K562 (cell line): Measurements from ENCODE around the gene PGPEP1. TPM values are rescaled to one million over a fixed set of nuclear protein-coding genes. Genes with fewer than 3 reads are reported as not detected.

ENCODE experiments used
- CEBPG ChIP-seq, 3 experiments: fragments of 200-800 bp in 1 of 3; sonication (Bioruptor generic) in 1 of 3; sonication (generic) in 1 of 3; formaldehyde crosslinking in 1 of 3; IDR thresholded peaks in 2 of 3; conservative IDR thresholded peaks in 1 of 3; 2 replicates each; pipeline versions ENCODE4 v1.6.1 to v1.8.0; 2016 to 2022; ENCODE audit warnings: missing compliant biosample characterization in 2 of 3, missing genetic modification characterization in 2 of 3, mild to moderate bottlenecking in 1 of 3, missing genetic modification reagents in 1 of 3
- ELF1 ChIP-seq: fragments of 200-800 bp; sonication (Bioruptor generic); IDR thresholded peaks from 2 replicates; pipeline ENCODE4 v1.6.1; 2016; ENCODE audit warnings: missing genetic modification characterization, missing compliant biosample characterization
- ERF ChIP-seq: fragments of 450-650 bp; formaldehyde crosslinking; IDR thresholded peaks from 2 replicates; pipeline ENCODE4 v1.4.0; 2020; ENCODE audit warnings: mild to moderate bottlenecking, mixed read lengths
- ETV6 ChIP-seq, 3 experiments: fragments of 150-350 bp in 1 of 3; sonication (generic) in 1 of 3; formaldehyde crosslinking in 1 of 3; IDR thresholded peaks; 2 replicates each; pipeline versions ENCODE4 v1.6.1 to v1.8.0; 2014 to 2022; ENCODE audit warnings: borderline replicate concordance in 2 of 3, low read depth in 2 of 3, antibody characterized with exemption in 1 of 3, low read length in 1 of 3, mild to moderate bottlenecking in 1 of 3, missing genetic modification reagents in 1 of 3
- EWSR1 ChIP-seq: fragments of 450-650 bp; IDR thresholded peaks from 2 replicates; pipeline ENCODE4 v1.6.1; 2018; ENCODE audit warnings: borderline replicate concordance, mild to moderate bottlenecking, low read depth, moderate library complexity; ENCODE audit not compliant: partially characterized antibody
- FOXM1 ChIP-seq, 2 experiments: fragments of 450-650 bp in 1 of 2; sonication (generic) in 1 of 2; formaldehyde crosslinking in 1 of 2; IDR thresholded peaks; 2 replicates each; pipeline versions ENCODE4 v1.6.1 to v1.9.0; 2017 to 2022; ENCODE audit warnings: low read depth in 2 of 2, mild to moderate bottlenecking in 2 of 2, missing genetic modification reagents in 1 of 2, moderate library complexity in 1 of 2
- FOXP1 ChIP-seq: sonication (generic); formaldehyde crosslinking; IDR thresholded peaks from 2 replicates; pipeline ENCODE4 v1.8.0; 2022; ENCODE audit warnings: mild to moderate bottlenecking, missing genetic modification reagents
- HDAC3 ChIP-seq: fragments of 450-650 bp; IDR thresholded peaks from 2 replicates; pipeline ENCODE4 v1.6.1; 2018; ENCODE audit warnings: borderline replicate concordance, mild to moderate bottlenecking, moderate library complexity; ENCODE audit not compliant: partially characterized antibody
- JUN ChIP-seq, 2 experiments: sonication (generic) in 1 of 2; formaldehyde crosslinking in 1 of 2; IDR thresholded peaks; 2 replicates each; pipeline versions ENCODE4 v1.6.1 to v1.8.0; 2012 to 2022; ENCODE audit warnings: borderline replicate concordance in 2 of 2, mild to moderate bottlenecking in 2 of 2, improper control_type of control experiment in 1 of 2, low read depth in 1 of 2, low read length in 1 of 2, missing genetic modification reagents in 1 of 2
- MXI1 ChIP-seq: IDR thresholded peaks from 2 replicates; pipeline ENCODE4 v1.6.1; 2011; ENCODE audit warnings: low read depth, mild to moderate bottlenecking, improper control_type of control experiment, low read length
- NFRKB ChIP-seq: fragments of 450-650 bp; IDR thresholded peaks from 2 replicates; pipeline ENCODE4 v1.6.1; 2016; ENCODE audit warnings: low read depth
- RBM25 ChIP-seq: fragments of 200-400 bp; formaldehyde crosslinking; IDR thresholded peaks from 2 replicates; pipeline ENCODE4 v1.6.1; 2018; ENCODE audit warnings: low read length, low read depth, moderate library complexity; ENCODE audit not compliant: severe bottlenecking
- SMARCE1 ChIP-seq: fragments of 450-650 bp; IDR thresholded peaks from 2 replicates; pipeline ENCODE4 v1.7.1; 2016; ENCODE audit warnings: mild to moderate bottlenecking
- TOE1 ChIP-seq, 2 experiments: fragments of 450-650 bp in 1 of 2; sonication (generic) in 1 of 2; formaldehyde crosslinking in 1 of 2; IDR thresholded peaks; 2 replicates each; pipeline versions ENCODE4 v1.7.1 to v1.8.0; 2016 to 2022; ENCODE audit warnings: borderline replicate concordance in 2 of 2, mild to moderate bottlenecking in 2 of 2, antibody characterized with exemption in 1 of 2, inconsistent platforms in 1 of 2, low read depth in 1 of 2, missing genetic modification reagents in 1 of 2, moderate library complexity in 1 of 2
- ZBED1 ChIP-seq: IDR thresholded peaks from 2 replicates; pipeline ENCODE4 v1.6.1; 2014
- ZFP36 ChIP-seq: fragments of 150-350 bp; IDR thresholded peaks from 2 replicates; pipeline ENCODE4 v1.6.1; 2018; ENCODE audit warnings: low read length, low read depth; ENCODE audit not compliant: partially characterized antibody
- polyA plus RNA-seq, 8 experiments: library from polyadenylated mRNA; depleted of rRNA in 4 of 8; stranded (reverse) in 5 of 8; unstranded in 3 of 8; fragments of >200 nt; fragmentation: Nextera tagmentation in 2 of 8; fragmentation: Illumina TruSeq in 1 of 8; extraction: Ambion mirVana in 2 of 8; extraction: Trizol in 1 of 8; gene quantifications; 2 replicates each; pipeline versions ENCODE4 v1.2.1 to v1.2.3, GENCODE V29; 2011 to 2014; ENCODE audit warnings: inconsistent platforms in 1 of 8, missing spikeins in 1 of 8
- total RNA-seq, 7 experiments: library from RNA; depleted of rRNA in 6 of 7; stranded (reverse); fragments of >200 nt in 6 of 7; fragmentation: Illumina TruSeq in 2 of 7; extraction: Trizol in 2 of 7; gene quantifications; 2 replicates each; pipeline versions ENCODE4 v1.2.1 to v1.2.3, GENCODE V29; 2011 to 2021; ENCODE audit warnings: low replicate concordance in 1 of 7
- TF ChIP-seq, protein P1 (sequence below): fragments of 200-800 bp; sonication (Bioruptor generic); IDR thresholded peaks from 2 replicates; pipeline ENCODE4 v1.6.1; 2017; ENCODE audit warnings: missing genetic modification characterization, missing compliant biosample characterization
- TF ChIP-seq, protein P2 (sequence below): fragments of 450-650 bp; IDR thresholded peaks from one replicate; pipeline ENCODE4 v1.6.1; 2018; ENCODE audit warnings: mild to moderate bottlenecking, moderate library complexity; ENCODE audit not compliant: partially characterized antibody
- TF ChIP-seq, protein P3 (sequence below): fragments of 450-650 bp; formaldehyde crosslinking; IDR thresholded peaks from 2 replicates; pipeline ENCODE4 v1.4.0; 2020; ENCODE audit warnings: mild to moderate bottlenecking, moderate library complexity

Gene PGPEP1
- total and polyA plus RNA-seq, 9 of the 15 experiments (the other 6 are each of a cell fraction or from before 2014, with no cell fraction given) = 10.0 to 69.6 (median 33.5) TPM

DNA sequence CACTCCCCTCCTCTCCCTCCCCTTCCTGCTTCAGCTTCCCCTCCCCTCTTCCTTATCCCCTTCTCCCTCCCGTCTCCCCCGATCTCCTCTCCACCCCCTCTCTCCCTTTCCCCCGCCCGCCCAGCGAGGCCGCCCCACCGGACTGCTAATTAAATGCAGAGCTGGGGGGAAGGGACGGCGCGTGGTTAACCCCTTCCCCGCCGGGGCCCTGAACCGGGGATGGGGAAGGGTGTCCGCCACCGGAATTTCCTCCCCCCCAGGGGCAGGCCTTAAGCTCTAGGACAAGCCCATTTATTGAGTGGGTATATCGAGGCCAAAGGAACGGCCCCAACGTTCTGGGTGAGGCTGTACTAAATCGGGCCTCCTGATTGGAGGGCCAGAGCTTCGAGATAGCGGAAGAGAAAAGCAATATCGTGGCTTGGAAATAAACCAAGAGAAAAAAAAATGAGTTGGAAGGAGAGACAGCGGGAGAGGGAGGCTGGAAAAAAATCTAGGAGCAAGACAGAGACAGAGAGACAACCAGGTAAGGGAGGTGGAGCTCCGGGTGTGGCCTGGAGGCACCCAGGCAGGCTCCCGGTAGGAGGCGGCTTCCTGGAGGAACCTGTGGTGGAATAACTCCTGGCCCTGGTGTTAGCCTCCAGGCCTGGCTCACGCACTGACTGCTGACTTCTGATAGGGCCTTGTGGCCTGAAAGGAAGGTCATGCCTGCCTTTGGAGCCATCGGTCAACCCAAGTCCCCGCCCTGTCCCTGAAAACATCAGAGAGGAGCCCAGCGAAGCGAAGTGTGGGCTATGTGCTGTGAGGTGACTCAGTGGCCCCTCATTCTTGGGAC lies 47.4 kb upstream of the PGPEP1 start (continued):
- no peak for TF ChIP-seq ETV6 (IDR thresholded peaks at IDR 0.05; ENCODE audit: borderline replicate concordance in 1 of 2, low read depth in 2 of 2, low read length in 1 of 2)
- no peak for TF ChIP-seq ETV6 (CRISPR knock-in tag; IDR thresholded peaks at IDR 0.05; ENCODE audit: borderline replicate concordance)
- TF ChIP-seq, protein P1, sequence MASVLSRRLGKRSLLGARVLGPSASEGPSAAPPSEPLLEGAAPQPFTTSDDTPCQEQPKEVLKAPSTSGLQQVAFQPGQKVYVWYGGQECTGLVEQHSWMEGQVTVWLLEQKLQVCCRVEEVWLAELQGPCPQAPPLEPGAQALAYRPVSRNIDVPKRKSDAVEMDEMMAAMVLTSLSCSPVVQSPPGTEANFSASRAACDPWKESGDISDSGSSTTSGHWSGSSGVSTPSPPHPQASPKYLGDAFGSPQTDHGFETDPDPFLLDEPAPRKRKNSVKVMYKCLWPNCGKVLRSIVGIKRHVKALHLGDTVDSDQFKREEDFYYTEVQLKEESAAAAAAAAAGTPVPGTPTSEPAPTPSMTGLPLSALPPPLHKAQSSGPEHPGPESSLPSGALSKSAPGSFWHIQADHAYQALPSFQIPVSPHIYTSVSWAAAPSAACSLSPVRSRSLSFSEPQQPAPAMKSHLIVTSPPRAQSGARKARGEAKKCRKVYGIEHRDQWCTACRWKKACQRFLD (CRISPR knock-in tag) = peak; percentile 76; the same call in 1 of the 2 replicates
- TF ChIP-seq NFRKB = peak; percentile 35; the same call in 1 of the 2 replicates
- TF ChIP-seq ERF (CRISPR knock-in tag) = 0 out of 2 replicates have a peak, but pooled peaks have one; percentile 21
- peak; percentile 66 for TF ChIP-seq HDAC3
- 0 out of 2 replicates have a peak, but pooled peaks have one; percentile 12 for TF ChIP-seq JUN (IDR thresholded peaks at IDR 0.05; ENCODE audit: borderline replicate concordance, low read depth, low read length)
- no peak for TF ChIP-seq JUN (CRISPR knock-in tag; IDR thresholded peaks at IDR 0.05; ENCODE audit: borderline replicate concordance)
- TF ChIP-seq ELF1 = peak; percentile 66; the same call in 1 of the 2 replicates
- TF ChIP-seq, protein P2, sequence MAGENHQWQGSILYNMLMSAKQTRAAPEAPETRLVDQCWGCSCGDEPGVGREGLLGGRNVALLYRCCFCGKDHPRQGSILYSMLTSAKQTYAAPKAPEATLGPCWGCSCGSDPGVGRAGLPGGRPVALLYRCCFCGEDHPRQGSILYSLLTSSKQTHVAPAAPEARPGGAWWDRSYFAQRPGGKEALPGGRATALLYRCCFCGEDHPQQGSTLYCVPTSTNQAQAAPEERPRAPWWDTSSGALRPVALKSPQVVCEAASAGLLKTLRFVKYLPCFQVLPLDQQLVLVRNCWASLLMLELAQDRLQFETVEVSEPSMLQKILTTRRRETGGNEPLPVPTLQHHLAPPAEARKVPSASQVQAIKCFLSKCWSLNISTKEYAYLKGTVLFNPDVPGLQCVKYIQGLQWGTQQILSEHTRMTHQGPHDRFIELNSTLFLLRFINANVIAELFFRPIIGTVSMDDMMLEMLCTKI = no peak
- TF ChIP-seq, protein P3, sequence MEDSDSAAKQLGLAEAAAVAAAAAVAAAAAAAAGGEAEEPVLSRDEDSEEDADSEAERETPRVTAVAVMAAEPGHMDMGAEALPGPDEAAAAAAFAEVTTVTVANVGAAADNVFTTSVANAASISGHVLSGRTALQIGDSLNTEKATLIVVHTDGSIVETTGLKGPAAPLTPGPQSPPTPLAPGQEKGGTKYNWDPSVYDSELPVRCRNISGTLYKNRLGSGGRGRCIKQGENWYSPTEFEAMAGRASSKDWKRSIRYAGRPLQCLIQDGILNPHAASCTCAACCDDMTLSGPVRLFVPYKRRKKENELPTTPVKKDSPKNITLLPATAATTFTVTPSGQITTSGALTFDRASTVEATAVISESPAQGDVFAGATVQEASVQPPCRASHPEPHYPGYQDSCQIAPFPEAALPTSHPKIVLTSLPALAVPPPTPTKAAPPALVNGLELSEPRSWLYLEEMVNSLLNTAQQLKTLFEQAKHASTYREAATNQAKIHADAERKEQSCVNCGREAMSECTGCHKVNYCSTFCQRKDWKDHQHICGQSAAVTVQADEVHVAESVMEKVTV = 0 out of 2 replicates have a peak, but pooled peaks have one; percentile 9
- peak; percentile 51 for TF ChIP-seq FOXM1 (IDR thresholded peaks at IDR 0.05; ENCODE audit: low read depth)
- no peak for TF ChIP-seq FOXM1 (CRISPR knock-in tag; IDR thresholded peaks at IDR 0.05; ENCODE audit: low read depth)
- no peak for TF ChIP-seq ZBED1
- peak; percentile 48; the same call in 1 of the 2 replicates for TF ChIP-seq SMARCE1
- no peak for TF ChIP-seq EWSR1
- peak; percentile 47 for TF ChIP-seq RBM25
- 0 out of 2 replicates have a peak, but pooled peaks have one; percentile 12 for TF ChIP-seq TOE1 (IDR thresholded peaks at IDR 0.05; ENCODE audit: borderline replicate concordance)
- no peak for TF ChIP-seq TOE1 (CRISPR knock-in tag; IDR thresholded peaks at IDR 0.05; ENCODE audit: borderline replicate concordance, low read depth)
- TF ChIP-seq MXI1 = 0 out of 2 replicates have a peak, but pooled peaks have one; percentile 28
- peak; percentile 100 for TF ChIP-seq ZFP36
- TF ChIP-seq FOXP1 (CRISPR knock-in tag) = no peak; the same call in 1 of the 2 replicates
- no peak for TF ChIP-seq CEBPG (CRISPR knock-in tag; IDR thresholded peaks at IDR 0.05)
- TF ChIP-seq CEBPG (tag; conservative IDR thresholded peaks at IDR 0.05 in 1 of 2, IDR thresholded peaks at IDR 0.05 in 1 of 2) = no peak
